Lower lobe of right lung (tissue), 2 donors: ENCODE data around the gene RCAN3. TPM values are rescaled to one million over a fixed set of nuclear protein-coding genes. Genes with fewer than 3 reads are reported as not detected.
A peak's percentile ranks its signal among the peaks of the same experiment; 100 is the strongest.

ENCODE experiments used
- ATAC-seq, 2 donors: fragments of 200-7000 bp; cut with Tn5 transposase; one replicate each; pipeline ENCODE4 v1.9.1; 2020 to 2022; ENCODE audit warnings: mild to moderate bottlenecking in 2 of 2, moderate library complexity in 2 of 2
- DNase-seq: peaks from one replicate; pipeline ENCODE4 v3.0.0-alpha.2; 2020
- H3K27ac ChIP-seq: fragments of 200-600 bp; one replicate; pipeline ENCODE4 v1.8.0; 2022
- H3K27me3 ChIP-seq: fragments of 200-600 bp; one replicate; pipeline ENCODE4 v1.8.0; 2022; ENCODE audit warnings: low read depth
- H3K36me3 ChIP-seq: fragments of 200-600 bp; one replicate; pipeline ENCODE4 v1.8.0; 2022; ENCODE audit warnings: mild to moderate bottlenecking
- H3K4me1 ChIP-seq: fragments of 200-600 bp; one replicate; pipeline ENCODE4 v1.8.0; 2022
- H3K4me3 ChIP-seq: fragments of 200-600 bp; one replicate; pipeline ENCODE4 v1.8.0; 2022; ENCODE audit warnings: mild to moderate bottlenecking
- H3K9me3 ChIP-seq: fragments of 200-600 bp; one replicate; pipeline ENCODE4 v1.8.0; 2022
- intact Hi-C: fragments of 100-400 bp; cut with DNase I; formaldehyde crosslinking; loops from one replicate; pipeline ENCODE4 v1.11.0; 2022
- total RNA-seq: library from RNA; stranded (reverse); fragmentation: NEBNext Ultra II Directional; extraction: Animal tissue kit (Norgen Biotek cat#: 25700); gene quantifications from one replicate; pipeline ENCODE4 v1.2.1, GENCODE V29; 2021
- TF ChIP-seq, protein P1 (sequence below): fragments of 200-600 bp; IDR thresholded peaks from one replicate; pipeline ENCODE4 v1.8.0; 2022; ENCODE audit warnings: antibody characterized with exemption, mild to moderate bottlenecking
- donor health status: DM: no; HTN: yes; CAD: no; lungs with severe emphysema.

Gene RCAN3
- total RNA-seq, 1 donor from 2014 or later: 16.7 TPM

DNA sequence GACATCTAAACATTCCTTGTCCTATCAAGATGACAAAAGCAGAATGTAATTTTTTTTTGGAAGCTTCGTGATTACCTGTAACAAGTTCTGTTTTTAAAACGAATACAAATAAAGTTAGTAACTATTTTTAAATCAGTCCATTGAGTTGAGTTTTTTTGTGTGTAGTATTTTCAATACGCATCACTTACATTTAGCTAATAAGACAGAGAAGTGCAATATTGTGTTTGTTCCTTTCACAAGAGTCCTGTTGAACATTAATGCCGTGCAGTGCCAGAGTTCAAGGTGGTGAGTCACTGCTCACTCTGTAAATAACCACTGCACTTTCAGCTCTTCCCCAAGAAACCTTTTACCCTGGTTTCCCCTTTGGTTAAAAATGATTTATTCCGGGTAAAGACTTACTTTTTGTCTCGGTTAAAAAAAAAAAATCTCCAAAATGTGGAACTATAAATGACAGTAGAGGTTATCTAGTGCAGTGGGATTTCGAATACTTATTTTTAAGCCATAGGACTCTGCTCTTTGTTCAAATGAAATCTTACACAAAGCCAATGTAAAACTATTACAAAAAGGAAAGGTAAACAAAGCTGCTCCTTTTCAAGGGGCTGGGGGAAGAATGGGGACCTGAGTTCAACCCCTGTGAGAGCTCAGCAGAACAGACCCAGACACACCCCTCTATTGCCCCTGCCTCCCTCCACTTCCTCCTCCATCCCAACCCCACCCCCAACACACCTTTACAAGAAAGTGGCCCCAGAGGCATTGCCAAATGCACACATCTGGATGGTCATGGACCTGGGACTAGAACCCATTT, 38.5 kb downstream of the RCAN3 start:
- ATAC-seq: peak; percentile 92 to 96
- H3K27ac ChIP-seq: peak overlapping the region; percentile 34

DNA sequence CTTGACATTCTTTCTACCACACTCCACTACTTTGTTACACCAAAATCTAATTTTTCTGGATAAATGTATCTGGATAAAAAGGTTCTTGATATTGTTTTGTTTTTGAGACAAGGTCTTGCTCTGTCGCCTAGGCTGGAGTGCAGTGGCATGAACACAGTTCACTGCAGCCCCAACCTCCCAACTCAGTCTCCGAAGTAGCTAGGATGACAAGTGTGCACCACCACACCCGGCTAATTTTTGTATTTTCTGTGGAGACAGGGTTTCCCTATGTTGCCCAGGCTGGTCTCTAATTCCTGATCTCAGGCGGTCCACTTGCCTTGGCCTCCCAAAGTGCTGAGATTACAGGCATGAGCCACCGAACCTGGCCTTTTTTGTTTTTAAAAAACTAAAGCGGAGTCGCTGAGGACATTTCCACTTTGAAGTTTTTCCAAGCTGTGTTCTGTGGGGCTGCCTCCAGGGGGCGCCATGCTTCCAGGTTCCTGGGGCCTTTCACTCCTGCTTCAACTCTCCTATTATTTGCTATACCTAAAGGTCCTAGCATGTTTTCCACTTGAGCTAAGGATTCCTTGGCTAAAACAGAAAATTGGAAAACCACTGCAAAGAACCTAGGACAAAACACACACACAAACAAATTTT, 39.2 kb downstream of the RCAN3 start:
- H3K4me3 ChIP-seq: no peak overlapping the region
- intact Hi-C loops: no loop called here
- ATAC-seq (peak; percentile 75 to 83), DNase-seq (no peak)
- peaks cover 8% of the 10 kb centered on the region for H3K4me1 ChIP-seq
- TF ChIP-seq, protein P1, sequence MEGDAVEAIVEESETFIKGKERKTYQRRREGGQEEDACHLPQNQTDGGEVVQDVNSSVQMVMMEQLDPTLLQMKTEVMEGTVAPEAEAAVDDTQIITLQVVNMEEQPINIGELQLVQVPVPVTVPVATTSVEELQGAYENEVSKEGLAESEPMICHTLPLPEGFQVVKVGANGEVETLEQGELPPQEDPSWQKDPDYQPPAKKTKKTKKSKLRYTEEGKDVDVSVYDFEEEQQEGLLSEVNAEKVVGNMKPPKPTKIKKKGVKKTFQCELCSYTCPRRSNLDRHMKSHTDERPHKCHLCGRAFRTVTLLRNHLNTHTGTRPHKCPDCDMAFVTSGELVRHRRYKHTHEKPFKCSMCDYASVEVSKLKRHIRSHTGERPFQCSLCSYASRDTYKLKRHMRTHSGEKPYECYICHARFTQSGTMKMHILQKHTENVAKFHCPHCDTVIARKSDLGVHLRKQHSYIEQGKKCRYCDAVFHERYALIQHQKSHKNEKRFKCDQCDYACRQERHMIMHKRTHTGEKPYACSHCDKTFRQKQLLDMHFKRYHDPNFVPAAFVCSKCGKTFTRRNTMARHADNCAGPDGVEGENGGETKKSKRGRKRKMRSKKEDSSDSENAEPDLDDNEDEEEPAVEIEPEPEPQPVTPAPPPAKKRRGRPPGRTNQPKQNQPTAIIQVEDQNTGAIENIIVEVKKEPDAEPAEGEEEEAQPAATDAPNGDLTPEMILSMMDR: peak; percentile 51
- no peaks in the 10 kb centered on the region for H3K9me3 ChIP-seq
- no peaks in the 10 kb centered on the region for H3K36me3 ChIP-seq
- no peaks in the 10 kb centered on the region for H3K27me3 ChIP-seq
- peak overlapping the region; percentile 34 for H3K27ac ChIP-seq

More for the DNA sequence above, 38.5 kb downstream of the RCAN3 start:
- Histone ChIP-seq H3K36me3 (no peaks in the 10 kb centered on the region), H3K4me1 (peaks cover 8% of the 10 kb centered on the region), H3K9me3 (no peaks in the 10 kb centered on the region), H3K4me3 (no peak overlapping the region), H3K27me3 (no peaks in the 10 kb centered on the region)
- TF ChIP-seq, protein P1: no peak
- intact Hi-C loops: no loop called here
- no peak for DNase-seq

DNA sequence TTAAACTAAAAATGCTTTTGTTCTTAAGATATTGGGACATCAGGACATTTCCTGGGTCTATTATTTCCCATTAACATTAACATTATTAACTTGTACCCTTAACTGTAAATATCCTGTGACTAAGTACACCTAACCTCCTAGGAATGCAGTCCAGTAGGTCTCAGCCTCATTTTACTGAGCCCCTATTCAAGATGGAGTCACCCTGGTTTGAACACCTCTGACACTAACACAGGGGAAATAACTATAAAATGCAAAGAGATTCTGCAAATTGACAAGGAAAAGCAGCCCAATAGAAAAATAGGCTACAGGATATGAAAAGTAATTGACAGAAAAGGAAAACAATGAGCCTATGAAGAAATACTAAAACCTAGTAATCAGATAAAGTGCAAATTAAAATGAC, 41.6 kb downstream of the RCAN3 start:
- no peak for DNase-seq
- no peak for ATAC-seq
- no peak overlapping the region for H3K27ac ChIP-seq
- H3K27me3 ChIP-seq: no peaks in the 10 kb centered on the region
- H3K4me3 ChIP-seq: no peak overlapping the region
- intact Hi-C loops: no loop called here
- no peaks in the 10 kb centered on the region for H3K36me3 ChIP-seq
- H3K4me1 ChIP-seq: peaks cover 8% of the 10 kb centered on the region
- TF ChIP-seq, protein P1: no peak
- no peaks in the 10 kb centered on the region for H3K9me3 ChIP-seq

DNA sequence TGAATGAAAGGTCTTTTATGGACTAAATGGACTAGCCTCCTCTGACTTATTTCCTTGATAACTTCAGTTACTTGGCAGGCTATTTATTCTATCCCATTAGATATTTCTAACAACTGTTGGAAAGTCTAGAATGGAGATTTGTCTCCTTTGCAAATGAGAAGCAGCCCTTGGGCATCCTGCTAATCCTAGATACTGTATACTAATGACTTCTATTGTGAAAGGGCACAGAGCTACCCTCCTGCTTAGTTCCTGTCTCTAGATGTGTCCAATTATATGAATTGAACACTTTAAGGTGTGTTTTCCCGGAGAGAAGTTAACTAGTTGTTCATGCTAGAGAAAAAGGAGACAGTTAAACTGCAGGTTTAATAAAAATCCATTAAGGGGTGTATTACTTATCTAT, 43.0 kb downstream of the RCAN3 start:
- ATAC-seq: no peak
- Histone ChIP-seq H3K9me3 (no peaks in the 10 kb centered on the region), H3K4me3 (no peak overlapping the region), H3K27ac (no peak overlapping the region), H3K27me3 (no peaks in the 10 kb centered on the region), H3K4me1 (peaks cover 8% of the 10 kb centered on the region), H3K36me3 (no peaks in the 10 kb centered on the region)
- intact Hi-C loops: no loop called here
- no peak for DNase-seq
- TF ChIP-seq, protein P1: no peak

DNA sequence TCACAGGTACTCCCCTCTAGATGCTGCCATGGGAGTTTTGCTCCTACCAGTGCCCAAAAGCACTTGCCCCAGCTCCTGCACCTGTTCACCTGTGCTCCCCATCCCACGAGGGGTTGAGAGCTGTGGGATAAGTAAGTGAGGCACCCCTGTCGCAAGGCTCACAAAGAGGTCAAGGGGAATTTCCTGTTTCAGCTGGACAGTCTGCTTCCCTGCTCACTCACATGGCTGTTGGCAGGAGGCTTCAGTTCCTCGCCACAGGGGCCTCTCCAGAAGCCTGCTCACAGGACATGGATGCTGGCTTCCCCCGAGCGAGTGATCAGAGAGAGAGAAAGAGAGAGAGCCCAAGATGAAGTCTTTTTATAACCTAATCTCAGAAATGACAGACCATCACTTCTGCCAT, 44.6 kb downstream of the RCAN3 start:
- ATAC-seq (peak in 1 of 2 donors; percentile 24), DNase-seq (no peak)
- H3K36me3 ChIP-seq: no peaks in the 10 kb centered on the region
- no peak overlapping the region for H3K4me3 ChIP-seq
- H3K4me1 ChIP-seq: no peaks in the 10 kb centered on the region
- H3K27me3 ChIP-seq: no peaks in the 10 kb centered on the region
- intact Hi-C loops: no loop called here
- no peaks in the 10 kb centered on the region for H3K9me3 ChIP-seq
- TF ChIP-seq, protein P1: no peak
- H3K27ac ChIP-seq: no peak overlapping the region
